HG02943 (cell line): Measurements from ENCODE around the gene INO80.

Experiments
- ATAC-seq: cut with Tn5 transposase; IDR thresholded peaks from one replicate; pipeline ENCODE4 v1.9.1; 2021; ENCODE audit warnings: mild to moderate bottlenecking, low read depth, moderate library complexity; ENCODE audit not compliant: unreplicated experiment

INO80 gene

DNA sequence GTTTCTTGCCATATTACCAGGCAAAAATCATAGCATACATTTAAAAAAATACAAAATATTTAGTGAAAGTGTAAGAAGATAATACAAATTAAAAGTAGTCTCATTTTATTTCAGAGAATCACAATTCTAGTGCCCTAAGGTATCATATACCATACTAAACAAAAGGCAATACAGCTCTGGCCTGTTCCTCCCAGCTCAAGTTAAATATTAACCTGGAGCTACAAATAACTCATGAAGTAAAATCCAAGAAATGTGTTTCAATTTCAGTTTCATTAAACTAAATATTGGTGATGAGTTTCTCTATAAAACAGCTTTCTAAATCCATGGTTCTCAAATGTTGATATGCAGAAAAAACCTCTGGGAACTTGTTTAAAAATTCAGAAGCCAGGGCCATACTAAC is 67.7 kb downstream of the INO80 start:
- ATAC-seq: no peak

DNA sequence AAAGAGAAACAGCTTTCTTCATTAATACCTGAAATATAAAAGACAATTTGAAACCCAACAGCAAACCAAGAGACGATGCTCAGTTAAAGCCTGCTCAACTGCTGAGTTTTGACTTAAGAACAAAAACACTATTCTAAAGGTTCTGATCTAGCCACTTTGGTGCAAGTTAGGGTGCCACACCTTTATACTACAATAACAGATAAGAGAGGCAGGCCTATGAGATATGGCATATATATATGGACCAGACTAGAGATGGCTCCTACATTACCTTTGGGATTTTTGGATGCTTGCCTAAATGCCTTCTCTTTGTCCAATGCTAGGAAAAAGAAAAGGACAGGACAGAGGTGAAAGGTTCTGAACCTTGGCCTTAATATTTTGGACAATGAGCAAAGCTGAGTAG is 68.6 kb downstream of the INO80 start:
- no peak for ATAC-seq

DNA sequence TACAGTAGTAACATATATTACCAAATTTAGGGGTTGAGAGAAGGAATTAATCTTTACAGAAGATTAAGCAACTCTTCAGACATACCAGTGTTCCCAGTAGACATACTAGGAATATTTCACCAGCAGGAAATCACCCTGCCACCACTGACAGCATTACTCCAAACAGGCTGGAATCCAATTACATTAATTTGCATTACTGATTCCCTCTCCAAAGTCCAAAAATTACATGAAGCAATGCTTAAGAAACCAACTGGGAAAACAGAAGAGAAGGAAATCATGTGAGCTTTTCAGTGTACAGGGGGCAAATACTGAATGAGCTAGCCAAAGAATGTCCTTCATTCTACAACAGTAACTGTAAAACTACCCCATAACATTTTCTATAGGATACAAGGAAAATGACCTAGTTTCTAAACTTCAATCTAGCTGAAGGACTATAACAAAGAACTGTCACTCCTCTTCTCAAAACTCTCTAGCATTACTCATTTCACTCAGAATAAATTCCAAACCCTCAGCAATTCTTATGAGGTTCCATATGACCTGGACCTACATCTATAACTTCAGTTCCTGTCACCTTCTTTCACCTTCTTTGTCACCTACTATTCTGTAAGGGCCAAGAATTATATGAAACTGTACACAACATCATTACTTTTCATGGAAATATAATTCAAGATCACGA is 72.7 kb downstream of the INO80 start:
- ATAC-seq: no peak

DNA sequence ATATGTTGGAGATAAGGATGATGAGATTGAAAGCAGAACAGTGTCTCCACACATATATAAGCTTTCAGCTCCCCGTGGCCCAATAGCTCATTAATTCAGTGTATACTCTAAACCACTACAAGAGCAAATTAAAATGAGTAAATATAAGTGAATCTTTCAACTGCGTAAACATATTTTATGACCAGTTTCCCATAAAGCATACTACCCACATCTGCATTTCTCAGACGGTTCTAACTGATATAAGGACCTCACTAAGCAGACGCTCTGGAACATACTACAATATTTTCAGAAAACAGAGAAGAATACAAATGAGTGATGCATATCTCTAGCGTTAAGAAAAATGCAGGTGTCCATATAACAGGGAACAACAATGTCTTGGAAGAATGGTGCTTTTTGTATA is 73.2 kb downstream of the INO80 start:
- no peak for ATAC-seq

DNA sequence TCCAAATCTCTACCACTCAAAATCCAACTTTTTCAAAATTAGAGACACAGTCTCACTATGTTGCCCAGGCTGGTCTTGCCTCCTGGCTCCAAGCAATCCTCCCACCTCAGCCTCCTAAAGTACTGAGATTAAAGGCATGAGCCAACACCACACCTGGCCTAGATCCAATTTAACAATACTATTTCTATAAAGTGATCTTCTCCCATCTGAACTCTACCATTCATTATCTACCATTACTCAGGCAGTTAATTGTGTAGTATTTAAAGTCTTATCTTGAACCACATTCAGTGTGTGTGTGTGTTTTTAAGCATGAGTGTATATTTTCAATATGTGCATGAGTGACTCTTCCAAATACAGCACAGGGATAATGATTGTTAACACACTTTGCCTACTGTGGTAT is 77.0 kb downstream of the INO80 start:
- no peak for ATAC-seq

DNA sequence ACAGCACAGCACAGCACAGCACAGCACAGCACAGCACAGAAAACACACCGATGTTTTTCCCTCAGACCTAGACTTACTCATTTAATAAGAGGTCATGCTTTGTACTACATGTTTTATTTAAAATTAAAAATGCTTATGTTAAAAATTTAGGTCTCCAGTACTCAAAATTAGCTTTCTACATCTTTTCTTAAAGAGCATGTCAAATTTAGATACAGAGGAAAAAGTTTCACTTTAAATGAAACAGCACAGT is 84.1 kb downstream of the INO80 start:
- ATAC-seq: no peak

DNA sequence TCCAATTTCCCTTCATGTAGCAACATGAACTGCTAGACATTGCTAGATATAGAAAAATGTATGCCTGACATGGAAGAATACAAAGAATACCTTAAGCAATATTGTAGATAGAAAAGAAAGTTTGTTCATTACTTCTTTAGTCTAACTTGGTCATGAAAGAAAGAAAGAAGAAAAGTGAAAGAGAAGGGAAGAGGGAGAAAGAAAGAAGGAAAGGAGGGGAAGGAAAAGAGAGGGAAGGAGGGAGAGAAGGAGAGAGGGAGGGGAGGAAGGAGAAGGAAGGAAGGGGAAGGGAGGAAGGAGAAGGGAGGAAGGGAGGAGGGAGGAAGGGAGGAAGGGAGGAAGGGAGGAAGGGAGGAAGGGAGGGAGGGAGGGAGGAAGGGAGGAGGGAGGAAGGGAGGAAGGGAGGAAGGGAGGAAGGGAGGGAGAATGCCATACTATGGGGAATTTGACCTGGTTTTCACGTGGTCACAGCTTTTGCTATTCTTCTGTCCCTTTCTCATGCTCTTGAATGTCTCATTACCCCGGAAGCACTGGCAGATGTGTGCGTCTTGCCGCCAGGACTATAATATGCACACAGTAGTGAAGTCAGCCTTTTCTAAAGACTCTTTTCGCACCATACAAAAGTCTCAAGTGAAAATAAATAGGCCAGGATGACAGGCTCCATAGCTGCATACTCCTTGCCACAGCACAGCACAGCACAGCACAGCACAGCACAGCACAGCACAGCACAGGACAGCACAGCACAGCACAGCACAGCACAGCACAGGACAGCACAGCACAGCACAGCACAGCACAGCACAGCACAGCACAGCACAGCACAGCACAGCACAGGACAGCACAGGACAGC is 84.6 kb downstream of the INO80 start:
- ATAC-seq: no peak

DNA sequence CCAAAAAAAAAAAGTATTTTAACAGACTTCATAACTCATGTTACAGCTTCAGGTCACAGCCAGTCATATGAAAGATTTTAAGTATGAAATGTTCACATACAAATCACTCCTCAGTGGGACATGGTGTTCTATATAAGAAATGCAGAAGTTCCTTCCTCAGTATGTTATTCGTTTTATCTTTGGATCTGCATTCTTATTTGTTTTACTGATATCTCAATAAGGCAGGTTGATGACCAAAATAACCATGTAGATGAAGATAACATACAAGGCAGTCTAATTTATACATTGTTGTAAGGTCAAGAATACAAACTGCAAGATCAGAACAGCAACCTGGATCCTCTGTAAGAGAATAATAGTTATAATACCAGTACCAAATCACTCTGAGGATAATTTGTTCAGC is 87.2 kb downstream of the INO80 start:
- no peak for ATAC-seq

DNA sequence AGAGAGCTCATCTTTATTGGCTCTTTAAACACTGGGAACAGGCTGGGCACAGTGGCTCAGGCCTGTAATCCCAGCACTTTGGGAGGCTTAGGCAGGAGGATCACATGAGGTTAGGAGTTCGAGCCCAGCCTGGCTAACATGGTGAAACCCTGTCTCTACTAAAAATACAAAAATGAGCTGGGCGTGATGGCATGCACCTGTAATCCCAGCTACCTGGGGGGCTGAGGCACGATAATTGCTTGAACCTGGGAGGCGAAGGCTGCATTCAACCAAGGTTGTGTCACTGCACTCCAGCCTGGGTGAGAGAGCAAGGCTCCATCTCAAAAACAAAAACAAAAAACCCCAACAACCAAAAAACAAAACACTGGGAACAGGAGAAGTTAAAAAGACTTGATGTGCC is 90.7 kb downstream of the INO80 start:
- ATAC-seq: no peak

DNA sequence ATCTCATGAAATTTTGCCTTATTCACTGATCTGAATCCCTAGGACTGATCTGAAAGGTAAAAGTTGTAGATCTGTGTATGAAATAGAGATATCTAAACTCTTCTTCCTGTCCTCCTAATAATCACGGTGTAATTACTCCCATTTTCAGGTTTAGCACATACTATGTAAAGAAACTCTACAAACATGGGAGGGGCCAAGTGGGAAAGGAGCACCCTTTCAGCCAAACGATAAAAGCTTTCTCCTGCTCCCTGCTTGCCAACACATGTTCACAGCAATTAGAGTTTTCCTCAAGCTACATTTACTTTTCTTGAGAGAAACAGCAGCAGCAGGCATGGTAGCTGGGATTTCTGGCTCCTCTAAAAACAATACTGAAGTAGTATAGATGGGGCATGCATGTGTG is 91.2 kb downstream of the INO80 start:
- ATAC-seq: no peak

DNA sequence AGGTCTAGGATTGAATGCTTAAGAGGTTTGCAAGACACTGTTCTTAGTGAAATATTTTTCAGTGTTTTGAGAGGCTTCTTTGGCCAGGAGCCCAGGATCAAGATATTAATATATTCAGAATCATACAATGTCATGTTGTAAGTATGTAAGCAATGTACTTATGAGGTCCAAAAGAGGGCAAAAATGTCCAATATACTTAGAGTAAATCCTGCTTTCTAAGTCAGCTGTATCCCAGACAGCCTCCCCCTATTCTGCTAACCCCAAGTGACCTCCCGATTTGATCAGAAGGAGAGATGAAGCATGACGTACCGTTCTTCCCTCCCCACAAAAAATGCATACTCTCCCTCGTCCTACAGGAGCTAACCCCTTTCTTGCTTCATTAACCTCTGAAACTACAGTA is 91.9 kb downstream of the INO80 start:
- no peak for ATAC-seq

DNA sequence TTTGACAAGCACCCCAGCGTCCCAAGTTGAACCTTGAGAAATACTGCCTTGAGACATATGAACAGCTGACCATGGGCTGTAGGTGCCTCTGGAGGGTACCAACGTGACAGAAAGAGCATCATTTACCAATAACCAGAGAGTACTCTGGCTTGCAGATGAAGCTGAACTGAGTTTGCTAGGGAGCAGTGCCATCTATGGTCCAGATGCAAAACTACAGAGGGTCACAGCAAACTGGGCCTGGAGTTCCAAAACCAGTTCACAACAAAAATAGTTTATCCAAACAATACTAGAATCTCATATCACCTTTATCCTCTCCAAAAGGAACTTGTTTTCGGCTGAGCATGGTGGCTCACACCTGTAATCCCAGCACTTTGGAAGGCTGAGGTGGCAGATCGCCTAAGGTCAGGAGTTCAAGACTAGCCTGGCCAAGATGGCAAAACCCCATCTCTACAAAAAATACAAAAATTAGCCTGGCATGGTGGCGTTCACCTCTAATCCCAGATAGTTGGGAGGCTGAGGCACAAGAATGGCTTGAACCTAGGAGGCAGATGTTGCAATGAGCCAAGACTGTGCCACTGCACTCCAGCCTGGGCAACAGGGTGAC is 93.5 kb downstream of the INO80 start:
- ATAC-seq: no peak

DNA sequence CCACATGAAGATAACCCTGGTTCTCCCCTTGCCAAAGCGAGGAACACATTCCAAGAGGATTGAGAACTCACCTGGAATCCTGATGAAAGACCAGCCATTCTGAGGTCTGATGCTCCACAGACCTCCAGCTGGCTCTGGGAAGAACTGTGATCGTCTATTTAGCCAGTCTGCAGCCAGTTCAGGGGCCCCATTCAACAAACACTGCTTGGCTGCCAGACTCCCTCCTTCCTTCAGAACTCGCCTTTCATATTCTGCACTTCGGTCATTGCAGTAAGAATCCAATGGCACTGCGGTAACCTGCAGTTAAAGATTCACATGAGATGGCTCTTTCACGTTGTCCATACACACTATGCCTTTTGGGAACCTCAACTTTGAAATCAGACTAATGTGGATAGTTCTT is 95.3 kb downstream of the INO80 start:
- ATAC-seq: no peak

DNA sequence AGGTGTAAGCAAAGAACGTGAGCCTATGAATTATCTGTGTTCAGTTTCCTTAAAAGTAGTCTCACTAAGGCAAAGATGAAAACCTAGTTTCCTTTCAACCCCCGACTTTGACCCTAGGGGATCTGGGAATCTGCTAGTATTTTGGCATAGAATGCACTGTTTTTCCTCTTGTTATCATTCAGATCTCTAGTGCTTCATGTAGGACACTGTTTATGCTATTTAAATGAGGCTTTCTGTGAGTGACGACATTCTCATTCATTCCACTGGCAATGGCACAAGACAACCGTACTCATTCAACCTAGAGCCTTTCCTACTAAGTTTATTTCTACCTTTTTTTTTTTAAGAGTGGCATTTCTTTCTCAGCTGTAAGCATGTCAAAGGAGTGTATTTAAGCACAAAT is 95.8 kb downstream of the INO80 start:
- ATAC-seq: no peak

DNA sequence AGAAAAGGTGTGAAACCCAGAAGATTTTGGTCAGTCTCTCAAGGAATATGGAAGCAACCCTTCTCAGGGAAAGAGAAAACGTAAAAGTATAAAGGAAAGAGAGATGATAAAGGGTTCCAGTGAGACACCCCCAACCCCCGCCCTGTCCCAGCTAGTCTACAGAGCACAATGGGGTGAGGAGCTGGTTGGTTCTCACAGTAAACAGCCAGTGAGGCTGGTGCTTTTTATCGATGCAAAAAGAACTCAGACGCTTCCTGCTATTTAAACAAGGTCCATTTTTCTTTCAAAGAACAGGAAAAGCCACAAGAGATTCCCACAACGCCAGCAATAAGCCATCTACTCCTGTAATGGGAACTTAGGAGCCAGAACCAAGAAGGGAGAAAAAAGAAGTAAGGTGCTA is 96.9 kb downstream of the INO80 start:
- ATAC-seq: no peak

DNA sequence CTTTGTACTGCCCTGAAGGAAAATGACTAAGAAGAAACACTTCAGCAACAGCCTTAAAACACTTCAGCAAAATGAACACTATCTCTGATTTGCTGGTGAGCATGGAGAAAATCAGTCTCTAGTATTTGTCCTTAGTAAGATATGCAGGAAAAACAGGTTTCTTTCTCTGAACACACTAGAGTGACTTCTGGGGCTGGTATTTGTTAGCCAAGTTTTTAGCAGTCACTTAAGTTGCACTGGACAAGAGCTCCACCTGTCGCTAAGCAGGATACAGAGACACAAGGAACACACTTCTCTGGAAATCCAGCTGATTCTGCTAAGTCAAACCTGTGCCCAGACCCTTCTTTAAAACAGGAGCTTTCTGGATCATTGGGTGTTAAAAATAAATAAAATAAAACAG is 97.5 kb downstream of the INO80 start:
- no peak for ATAC-seq

DNA sequence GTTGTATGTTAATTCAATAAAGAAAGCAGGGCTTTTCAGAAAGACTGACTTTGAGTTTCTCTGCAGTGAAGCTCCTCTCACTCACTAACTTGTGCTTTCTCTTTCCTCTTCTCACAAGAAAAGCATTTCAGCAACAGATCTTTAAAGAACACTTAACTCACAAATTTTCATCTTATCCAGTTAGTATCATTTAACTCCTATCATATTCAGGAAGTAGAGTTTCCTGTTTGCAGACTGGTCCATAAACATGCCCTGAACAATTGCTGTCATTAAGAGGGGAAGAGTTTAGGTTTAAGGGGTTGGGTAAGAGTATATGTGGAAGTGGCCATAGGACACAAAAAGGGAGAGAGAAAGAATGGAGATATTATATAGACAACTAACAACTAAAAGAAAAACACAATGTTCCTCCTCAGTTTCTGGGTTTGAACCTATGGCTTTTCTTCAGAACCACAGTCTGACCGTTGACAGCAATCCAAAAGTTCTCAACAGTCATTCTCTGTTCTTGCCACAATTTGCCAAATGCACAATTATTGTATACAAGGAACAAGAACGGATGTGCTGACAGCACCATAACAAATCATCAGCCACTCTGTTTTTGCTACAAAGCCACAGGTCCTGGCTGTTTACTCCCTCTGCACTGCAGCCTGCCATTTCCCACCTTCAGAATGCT is 98.9 kb downstream of the INO80 start:
- no peak for ATAC-seq

DNA sequence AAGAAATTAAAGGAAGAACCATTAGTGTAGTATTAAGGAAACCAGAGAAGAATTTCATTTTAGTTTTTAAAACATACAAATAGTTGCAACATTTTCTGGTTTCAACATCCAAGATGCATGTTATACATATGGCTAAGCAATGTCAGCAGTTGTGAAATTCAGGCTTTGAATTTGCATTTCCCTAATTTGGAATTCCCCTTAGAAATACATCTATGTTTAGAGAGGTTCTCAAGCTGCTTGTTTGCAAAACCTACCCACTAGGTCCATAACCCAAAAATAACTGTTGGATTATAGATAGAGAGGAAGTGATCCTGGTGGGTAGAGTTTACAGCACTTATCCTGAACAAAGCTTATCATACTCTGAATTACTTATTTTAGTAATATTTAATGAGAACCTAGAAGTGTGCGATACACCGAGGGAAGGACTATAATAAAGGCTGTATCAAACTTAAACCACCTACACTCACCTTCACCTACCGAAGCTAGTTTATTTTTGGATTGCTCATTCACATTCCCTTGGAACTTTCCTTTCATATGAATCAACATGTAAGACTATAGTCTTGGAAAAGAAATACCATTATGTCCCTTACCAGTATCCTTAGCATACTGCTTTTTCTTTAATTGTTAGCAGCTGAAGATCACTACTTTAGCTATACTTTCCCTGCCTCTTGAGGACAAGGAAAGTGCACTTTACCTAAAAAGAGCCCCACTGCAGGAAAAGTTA is 102.2 kb downstream of the INO80 start:
- no peak for ATAC-seq

DNA sequence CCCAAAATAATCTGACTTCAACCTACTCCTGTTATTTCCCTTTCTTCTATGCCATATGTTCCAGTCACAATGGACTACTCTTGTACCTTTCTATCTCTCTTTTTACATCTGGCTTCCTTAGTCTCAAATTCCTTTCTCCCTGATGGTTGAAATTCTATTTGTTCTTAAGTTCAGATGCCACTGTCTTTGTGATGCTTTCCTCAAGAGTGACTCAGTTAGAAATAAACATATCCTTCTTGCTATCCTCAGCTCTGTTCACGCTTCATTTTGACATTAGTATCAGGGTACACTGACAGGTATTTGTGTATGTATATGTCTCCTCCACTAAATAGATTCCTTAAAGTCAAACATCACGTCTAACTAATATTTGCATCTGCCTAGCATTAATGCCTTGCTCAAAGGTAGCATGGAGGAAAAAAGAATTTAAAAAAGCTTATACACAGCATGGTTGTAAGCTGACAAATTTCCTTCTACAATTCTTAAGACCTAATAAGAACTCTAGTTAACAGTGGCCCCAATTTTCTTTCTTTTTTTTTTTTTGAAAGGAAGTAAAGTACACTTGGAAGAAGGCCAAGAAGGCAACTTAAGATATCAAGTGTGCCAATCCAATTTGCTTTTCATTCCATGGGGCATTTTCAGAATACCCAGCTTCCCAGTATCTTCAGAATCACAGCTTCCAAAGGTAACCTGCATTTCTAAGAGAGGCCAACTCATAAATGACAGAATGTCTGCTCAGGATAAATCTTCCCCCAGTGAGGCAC is 104.8 kb downstream of the INO80 start:
- ATAC-seq: no peak

DNA sequence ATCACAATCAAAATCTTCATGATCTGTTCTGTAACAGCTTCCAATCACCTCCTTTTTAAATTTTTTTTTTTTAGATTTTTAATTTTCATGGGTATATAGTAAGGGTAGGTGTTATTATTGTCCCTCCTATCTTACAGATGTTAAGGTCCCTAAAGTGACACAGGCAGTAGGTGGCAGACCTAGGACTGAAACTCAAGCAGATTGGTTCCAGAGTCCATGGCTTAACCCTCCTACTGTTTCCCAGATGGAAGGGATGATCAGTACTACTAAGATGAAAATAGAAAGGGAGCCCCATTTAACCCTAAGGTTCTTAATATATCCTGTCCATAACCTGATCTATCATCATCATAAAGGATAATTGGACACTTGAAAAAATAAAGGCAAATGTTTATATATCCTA is 105.7 kb downstream of the INO80 start:
- ATAC-seq: no peak
